GM21619 (cell line): ENCODE results near the gene FGD4.
"Not testable (repeated sequence)": the region's sequence is repeated elsewhere in the genome, so short reads cannot be mapped to it uniquely, and the experiment has no call there.

ENCODE experiments used
- ATAC-seq: cut with Tn5 transposase; IDR thresholded peaks from one replicate; pipeline ENCODE4 v1.9.1; 2021; ENCODE audit not compliant: unreplicated experiment

The FGD4 gene

DNA sequence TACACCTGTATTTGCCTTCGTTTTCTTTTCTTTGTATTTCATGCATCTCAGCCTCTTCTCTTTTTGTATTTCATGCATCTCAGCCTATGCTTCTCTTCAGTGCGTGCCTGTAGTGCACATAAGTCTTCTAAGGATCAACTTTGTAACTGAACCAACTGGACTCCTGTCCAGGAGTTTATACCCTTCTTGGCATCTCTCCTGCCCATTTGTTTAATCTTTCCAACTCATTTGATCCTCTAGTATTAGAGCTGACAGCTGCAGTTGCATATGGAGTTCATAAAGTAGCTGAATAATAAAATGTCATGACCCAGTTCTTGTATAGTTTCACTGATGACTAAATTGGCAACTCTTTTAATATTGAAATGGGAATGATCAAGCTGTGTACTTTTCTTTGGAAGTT, 89.7 kb downstream of the FGD4 start:
- no peak for ATAC-seq

DNA sequence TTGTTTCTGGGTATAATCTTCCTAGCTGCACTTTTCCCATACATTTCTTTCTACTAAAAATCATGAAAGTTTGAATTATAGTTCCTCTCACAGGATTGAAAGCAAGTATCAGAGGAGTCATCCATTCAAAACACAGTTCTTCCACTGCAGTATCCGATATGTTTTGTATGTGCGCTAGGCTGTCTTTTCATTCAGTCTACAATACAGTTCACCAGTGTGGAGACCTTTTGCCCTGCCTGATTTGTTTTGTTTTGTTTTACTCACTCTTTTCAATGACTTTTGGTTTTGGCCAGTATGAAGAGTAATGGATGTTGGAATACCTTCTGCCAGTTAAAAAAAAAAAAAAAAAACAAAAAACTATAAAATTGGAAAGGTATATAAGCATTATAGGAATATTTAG, 91.4 kb downstream of the FGD4 start:
- ATAC-seq, result no peak

DNA sequence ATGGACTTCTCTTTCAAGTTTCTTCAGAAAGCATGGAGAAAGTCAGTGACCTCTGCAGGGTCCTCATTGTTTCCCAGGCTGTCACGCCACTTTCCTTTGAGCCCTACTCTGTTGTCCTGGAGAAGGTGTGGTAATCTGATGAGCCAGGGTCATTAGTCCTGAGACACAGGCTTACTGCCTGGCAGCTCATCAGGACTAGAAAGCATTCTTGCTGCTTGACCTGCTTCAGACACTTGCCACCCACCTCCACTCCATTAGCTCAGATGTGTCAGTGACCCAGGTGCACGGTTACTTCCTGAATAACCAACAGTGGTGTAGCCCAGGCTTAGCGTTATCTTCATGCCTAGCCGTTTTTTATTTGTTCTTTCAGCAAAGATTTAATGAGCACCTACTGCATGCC, 93.9 kb downstream of the FGD4 start:
- ATAC-seq, result no peak

DNA sequence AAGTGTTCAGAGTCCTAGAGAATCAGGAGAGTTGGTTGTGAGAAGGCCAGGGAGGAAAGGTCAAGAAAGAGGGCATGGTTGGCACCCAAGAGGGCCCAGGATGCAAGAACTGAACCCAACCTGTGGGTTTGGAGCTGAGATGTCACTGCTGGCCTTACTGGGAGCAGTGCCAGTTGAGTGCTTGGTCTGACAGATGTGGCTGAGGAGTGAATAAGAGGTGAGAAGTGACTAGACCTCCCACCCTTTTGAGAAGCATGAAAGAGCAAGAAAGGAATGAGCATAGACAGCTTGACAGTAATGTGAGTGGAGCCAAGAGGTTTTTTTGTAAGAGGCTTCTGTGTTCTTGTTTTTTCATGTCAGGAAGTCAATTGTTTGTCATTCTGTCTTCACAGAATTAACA, 95.3 kb downstream of the FGD4 start:
- ATAC-seq, result no peak

DNA sequence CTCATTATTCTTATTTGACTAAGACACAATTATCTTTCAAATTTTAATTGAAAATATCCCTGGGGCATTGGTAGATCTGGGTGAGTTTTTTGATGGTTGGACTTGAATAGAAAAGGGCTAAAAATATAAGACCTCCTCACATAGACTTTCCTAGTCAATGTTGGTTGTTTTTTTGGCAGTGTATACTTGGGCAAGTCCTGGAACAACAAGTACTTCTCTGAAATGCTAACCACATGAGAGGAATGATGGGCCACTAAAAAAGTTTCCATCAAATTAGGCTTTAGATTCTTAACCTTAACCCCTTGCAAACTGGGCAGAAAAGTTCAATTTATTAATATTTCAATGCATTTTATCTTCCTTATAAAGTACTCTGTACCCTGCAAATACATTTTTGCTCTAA, 97.6 kb downstream of the FGD4 start:
- ATAC-seq, result no peak

DNA sequence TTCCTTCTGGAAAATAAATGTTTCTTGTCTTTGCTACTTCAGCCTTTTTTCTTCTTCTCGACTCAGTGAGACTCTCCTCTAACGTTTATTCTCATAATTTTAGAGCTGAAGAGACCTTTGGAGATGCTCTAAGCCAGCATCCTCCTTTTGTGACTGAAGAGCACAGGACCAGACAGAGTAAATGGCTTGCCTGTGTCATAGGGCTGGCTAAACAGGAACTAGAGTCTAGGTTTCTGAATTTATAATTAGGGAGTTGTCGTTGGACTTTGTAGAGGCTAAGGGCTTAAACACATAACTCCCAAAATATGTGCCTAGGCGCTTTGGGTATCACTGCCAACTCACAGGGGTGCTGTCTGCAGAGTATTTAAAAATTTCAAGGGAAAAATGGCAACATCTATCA, 98.5 kb downstream of the FGD4 start:
- no peak for ATAC-seq

DNA sequence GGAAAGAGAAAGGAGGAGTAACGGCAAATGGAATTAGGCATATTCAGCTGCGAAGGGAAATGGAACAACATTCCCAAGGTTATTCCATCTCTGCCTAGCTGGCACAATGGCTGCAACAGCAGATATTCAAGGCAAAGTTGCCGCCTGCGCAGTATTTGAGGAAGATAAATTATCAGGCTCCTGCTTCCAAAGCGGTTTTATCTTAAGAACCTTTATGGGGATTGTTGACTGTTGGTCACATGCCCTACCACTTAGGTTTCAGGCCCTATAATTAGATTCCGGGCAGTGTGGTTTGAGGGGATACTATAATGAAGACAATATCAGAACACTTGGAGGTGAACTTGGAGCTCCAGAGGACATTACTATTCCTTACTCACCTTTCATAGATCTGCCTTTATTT, 99.7 kb downstream of the FGD4 start:
- no peak for ATAC-seq

DNA sequence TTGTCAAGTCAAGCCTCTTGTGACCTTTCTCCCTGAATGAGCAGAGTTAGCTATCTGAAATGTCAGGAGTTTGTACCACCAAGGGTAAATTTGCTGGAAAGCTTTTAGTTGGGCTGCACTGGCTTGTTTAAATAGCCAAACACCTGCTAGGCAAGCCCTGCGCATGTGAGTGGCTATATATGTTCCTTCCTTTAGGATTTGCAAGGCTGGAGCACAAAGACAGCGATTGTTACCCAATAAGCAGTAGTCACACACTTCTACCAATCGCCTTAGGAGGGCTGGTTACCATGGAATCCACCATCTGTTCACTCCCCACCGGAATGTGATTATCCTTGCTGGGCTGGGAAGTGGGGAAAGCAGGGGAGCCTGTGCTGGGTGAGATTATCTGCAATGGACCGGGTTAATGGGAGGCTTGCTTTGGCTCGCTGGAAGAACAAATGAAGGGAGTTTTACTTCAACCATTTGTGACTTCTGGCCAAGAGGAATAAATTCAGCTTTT, 102.5 kb downstream of the FGD4 start:
- no peak for ATAC-seq

DNA sequence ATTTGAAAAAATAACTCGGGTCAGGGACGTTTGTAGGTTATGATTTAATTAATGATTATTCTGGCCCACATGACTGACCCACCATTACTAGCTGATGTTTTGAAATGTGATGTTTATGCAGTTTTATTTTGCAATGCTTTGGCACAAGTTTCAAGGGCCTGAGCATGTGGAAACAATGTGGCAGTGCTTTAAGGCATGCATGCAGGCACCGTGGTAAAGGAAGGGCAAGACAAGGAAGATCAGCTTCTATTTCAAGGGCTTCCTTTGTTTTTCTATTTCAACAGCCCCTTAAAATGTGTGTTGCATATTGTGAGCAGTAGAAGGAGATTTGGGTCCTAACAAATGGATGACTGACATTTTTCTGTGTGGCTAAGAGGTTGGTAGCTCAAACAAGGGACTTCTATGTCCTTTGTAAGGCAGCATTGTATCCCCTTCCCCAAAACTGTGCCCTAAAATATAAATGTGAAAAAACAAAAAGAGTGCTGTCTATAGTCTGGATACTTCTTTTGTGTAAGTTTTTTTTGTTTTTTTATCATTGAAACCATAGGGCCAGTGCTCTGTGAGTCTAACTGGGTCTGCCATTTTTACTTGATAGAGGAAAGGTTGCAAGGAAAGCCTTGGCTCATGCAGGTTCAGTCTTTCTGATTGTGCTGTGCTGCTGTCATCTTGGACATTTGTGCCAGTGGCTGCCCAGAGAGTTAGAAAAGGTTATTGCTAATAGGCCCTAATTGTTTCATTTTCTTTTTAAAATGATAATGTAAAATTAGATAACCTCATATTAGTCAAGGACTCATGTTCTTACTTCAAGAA, 103.5 kb downstream of the FGD4 start:
- no peak for ATAC-seq

DNA sequence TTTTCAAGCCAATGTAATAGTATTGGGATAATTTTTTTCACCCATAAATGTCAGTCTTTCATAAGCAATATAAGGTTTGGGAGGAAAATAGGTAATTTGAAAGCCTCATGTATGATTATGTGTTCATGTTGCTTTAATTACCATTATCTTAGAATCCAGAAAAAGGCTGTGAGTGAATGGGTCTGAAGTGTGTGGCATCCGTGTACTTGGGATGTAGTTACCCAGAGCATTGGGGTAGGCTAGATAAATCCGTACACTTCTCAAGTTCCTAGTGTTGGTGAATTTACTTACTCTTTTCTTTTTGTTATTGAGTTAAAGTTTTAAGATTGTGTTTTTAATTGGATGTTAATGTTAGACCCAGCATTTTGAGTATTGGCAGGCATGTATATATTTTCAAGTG, 104.4 kb downstream of the FGD4 start:
- no peak for ATAC-seq

DNA sequence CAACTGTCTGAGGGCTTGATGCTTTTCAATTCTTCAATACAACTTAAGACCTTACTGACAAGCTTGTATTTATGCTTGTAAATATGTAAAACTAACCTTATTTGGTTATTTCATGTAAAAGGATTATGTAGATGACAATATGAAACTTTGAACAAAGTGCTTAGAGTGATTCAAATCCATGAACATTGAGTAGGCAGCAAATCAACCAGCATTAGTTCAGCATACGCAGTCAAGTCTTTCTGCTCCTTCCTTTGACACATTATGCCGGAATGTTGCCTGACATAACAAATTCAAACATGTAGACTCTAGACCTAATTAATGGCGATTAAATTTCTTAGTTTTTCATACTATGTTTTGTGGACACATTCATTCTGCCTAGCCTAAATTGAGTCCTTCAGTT, 105.2 kb downstream of the FGD4 start:
- no peak for ATAC-seq

DNA sequence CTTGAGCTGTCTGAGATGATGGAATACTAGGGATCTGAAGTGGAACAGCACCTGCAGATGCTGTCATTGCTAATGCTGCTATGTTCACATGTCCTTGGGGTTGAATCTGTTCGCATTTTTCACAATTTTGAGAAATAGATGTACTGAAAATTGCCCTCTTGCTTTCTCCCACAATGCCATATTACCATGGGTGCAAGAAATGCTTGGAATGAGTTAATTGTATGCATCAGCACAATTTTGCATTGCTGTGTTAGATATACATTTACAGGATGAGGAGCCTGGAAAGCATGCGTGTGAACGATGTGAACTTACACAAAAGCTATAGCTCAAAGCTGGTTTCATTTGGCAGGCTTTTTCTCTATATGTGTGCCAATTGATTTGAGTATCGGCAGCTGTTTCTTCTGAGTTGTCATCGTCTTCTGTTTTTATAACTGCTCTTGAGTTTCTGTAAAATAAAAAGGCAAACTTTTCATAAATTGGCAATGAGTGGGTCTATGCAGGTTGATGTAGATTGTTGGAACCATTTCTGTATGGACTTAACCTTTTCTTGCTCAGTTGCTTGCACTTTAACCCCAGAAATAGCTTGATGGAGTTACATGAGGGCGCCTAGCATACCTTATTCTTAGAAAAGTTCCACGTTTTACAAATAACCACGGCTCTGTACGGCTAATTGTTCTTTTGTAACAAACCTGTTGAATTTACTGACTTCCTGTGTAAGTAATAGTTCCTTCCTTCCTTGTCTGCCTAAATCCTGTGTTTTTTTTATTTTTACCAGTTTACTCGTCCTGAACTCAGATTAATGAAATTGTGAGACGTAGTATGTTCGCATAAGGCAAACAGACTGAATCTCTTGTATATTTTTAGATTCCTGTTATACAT, 105.9 kb downstream of the FGD4 start:
- no peak for ATAC-seq

DNA sequence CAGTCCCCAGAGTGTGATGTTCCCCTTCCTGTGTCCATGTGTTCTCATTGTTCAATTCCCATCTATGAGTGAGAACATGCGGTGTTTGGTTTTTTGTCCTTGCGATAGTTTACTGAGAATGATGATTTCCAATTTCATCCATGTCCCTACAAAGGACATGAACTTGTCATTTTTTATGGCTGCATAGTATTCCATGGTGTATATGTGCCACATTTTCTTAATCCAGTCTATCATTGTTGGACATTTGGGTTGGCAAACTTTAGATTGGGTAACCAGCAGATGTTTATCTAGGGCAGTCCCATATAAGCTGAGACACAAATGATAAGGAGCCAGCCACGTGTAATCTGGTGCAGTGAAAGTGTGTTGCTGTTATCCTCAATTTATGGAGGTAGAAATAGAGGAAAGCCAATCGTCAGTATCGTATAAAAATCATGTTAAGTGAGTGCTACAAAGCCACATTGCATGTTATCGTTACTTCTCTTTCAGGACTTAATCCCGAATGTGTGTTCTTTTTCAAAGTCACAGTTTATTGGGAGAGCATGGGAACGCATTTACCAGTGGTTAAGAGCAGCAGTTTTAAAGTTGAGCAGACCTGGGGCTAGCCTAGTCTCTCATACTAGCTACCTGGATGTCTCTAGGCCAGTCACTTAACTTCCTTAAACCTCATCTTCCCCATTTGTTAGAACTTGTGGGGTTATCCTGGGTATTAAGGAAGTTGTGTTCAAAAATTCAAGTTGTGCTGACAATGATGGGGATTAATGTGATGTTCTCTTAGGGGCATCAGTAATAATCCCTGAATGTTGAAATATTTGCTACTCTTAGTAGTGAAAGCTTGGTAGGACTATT, 108.0 kb downstream of the FGD4 start:
- not testable (repeated sequence) for ATAC-seq

DNA sequence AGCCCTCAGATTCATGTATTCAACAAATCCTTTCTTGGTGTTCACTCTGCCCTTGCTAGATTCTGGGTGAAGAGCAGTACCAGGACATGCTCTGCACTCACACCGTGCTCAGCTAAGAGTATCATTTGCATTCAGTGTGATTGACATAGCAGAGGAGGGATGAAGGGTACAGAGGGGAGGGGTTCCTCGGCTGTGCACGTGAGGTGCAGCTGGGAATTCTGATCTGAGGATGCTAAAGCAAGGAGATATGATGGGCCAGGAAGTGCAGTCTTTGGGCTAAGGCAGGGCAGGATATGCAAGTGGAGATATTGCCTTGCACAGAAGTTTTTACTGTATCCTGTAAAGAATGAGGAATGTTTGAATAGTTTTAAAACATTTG, 108.6 kb downstream of the FGD4 start:
- ATAC-seq, result no peak

DNA sequence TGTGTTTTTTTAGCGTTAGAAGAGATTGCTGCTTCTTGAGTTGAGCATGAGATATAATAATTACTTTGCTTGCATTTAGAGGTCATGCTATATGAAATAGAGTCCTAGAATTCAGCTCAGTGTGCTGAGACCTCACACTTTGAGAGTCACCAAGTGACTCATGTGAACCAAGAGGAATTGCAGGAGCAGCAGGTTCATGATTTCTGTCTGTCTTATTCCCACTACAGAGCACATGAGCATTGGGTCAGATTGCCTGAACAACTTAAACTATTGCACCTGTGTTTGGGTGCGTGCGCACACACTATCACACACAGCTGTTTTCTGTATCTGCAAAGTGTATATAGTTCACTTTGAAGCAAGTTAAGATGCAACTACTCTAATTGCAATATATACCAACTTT, 109.3 kb downstream of the FGD4 start:
- ATAC-seq, result no peak

DNA sequence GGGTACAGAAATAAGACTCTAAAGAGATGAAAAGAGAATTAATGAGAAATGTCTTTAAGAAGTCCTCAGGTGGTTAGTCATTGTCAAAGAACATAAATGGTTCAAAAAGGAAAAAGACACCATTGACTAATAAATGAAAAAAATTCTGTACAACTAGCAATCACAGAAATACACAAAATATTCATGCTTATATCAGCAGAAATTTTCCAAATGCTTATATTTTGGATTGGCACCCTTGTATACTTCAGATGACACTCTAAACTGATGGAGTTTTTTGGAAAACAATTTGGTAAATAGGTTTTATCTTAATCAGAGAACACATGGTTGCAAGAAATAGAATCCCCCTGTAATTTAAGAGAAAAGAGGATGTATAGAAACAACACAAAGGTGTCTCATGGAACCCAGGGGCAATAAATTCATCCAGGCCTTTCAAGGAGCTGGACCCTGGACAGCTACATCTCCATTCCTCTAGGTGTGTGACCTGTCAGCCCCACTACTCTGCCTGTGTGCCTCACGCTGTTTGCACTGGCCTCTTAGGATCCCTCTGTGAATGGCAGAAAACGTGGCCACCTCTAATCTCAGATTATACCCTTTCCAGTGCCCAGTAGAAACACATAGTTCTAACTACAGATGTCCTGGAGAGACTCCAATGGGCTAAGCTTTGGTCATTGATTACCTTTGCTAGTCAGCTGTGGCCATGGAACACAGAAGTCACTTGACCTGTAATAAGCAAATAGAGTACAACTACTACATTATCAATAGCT, 110.2 kb downstream of the FGD4 start:
- no peak for ATAC-seq

DNA sequence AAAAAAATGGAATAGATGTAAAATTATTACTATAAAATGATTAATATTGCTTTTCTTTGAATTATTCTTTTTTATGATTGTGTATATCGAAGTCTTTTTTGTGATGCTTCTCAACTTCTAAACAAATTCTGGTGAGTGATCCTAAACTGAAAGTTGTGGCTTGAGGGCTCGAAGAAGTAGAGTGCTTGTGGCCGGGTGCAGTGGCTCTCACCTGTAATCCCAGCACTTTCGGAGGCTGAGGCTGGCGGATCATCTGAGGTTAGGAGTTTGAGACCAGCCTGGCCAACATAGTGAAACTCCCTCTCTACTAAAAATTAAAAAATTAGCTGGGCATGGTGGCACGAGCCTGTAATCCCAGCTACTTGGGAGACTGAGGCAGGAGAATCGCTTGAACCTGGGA, 112.6 kb downstream of the FGD4 start:
- not testable (repeated sequence) for ATAC-seq

DNA sequence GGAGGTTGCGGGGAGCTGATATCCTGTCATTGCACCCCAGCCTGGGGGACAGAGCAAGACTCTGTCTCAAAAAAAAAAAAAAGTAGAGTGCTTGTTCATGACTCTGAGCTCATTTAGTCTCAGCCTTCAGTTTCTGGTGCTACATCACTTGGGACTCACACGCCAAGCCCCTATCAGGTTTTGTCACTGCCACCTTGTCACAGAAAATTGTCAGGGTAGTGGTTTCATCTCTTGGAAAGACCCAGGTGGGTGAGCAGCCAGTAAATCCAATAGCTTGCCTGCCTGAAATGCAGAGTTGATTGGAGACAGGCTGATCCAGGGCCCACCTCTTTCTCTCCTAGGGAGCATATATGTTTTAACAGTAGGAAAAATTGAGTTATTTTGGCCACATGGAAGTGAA, 113.0 kb downstream of the FGD4 start:
- no peak for ATAC-seq

DNA sequence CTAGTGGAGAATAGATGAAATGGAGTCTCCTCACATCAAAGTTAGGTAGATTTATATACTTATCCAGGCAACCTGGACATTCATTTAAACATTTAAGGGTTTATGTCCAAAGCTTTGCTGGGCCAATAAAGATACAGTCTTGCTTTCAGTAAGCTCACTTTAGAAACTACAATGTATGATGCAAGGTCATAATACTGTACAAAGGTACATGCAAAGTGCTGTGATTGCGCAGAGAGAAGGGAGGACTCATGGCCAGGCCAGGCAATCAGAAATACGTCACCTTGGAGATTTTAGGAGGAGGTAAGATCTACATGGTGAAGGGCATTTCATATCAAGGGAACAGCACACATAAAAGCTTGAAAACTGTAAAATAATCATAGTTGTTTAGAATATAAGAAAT, 113.6 kb downstream of the FGD4 start:
- ATAC-seq, result no peak

DNA sequence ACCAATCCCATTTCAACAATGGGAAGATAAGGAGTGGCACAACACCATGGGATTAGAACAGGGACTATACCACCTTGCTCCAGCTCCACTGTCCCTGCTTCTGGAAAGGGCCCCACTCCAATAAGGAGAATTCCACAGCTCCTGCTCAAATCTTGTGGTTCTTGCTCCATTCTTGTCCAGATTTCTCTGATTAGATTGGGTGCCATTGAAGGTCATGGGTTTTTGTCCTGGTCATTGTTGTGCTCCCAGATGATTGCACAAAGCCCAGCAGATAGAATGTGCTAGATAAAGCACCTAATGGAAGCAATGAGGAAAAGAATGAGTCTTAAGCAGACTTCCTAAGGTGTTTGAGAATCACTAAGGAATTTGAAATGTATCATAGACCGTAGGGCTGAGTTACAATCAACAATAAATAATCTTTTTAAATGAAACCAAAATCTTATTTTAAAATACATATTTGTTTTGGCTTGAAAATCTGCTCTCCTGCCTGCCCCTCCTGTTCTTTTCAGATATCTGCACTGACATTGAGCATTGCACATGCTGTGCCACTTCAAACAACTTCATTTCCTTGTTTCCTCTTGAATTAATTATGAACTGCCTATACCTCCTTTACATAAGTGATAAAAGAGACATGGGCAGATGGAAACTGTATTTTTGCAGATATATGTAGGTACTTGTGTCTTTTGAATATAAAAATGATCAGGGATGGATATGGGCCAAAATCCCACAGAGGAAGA, 115.9 kb downstream of the FGD4 start:
- no peak for ATAC-seq
